ENCODE results near the gene COPZ2. TPM values are rescaled to one million over a fixed set of nuclear protein-coding genes. Genes with fewer than 3 reads are reported as not detected.
A peak's percentile ranks its signal among the peaks of the same experiment; 100 is the strongest.

The COPZ2 gene
- total RNA-seq, 6 experiments from 2014 or later: 18.9 to 26.6 (median 23.8) TPM

DNA sequence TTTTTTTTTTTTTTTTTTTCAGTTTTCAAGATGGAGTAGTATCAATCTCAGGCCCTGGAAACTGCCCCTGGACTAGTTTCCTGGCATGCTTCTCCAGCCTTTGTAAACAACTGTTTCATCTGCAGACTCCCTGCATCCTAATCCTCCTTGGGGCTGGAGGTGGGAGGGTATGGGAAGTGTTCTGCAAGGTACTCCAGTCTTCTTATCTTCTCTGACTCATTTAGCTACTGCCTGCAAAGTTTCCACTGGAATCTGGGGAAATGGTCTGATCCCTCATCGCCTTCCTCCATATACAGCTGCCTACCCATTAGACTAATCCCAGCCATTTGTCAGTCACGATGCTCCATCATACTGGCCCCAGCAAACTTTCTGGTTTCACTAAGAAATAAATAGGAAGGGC is 21.5 kb downstream of the COPZ2 start:
- Histone ChIP-seq H3K4me3 (no peak overlapping the region), H3K4me1 (peaks cover 0 to 11% (median 0%) of the 10 kb centered on the region in 4 donors), H3K36me3 (no peaks in the 10 kb centered on the region), H3K27ac (no peak overlapping the region), H3K9me3 (no peaks in the 10 kb centered on the region), H3K27me3 (peaks cover 0 to 10% of the 10 kb centered on the region in 2 donors)
- intact Hi-C loops (cut with DNase I): loop anchor here (10.0 kb wide), 1 partner anchor 171 kb away; the partner anchor contains the start of gene SCRN2 (in 2 of the 2)
- WGBS (ENCODE audit: insufficient coverage, low coverage, low lambda C conversion rate, missing lambda C conversion rate): 68% methylated on average over 2 of the region's 2 CpGs
- ATAC-seq: no peak
- no peak for DNase-seq
- TF ChIP-seq POLR2A (IDR thresholded peaks at IDR 0.05): no peak
- TF ChIP-seq, protein P1, sequence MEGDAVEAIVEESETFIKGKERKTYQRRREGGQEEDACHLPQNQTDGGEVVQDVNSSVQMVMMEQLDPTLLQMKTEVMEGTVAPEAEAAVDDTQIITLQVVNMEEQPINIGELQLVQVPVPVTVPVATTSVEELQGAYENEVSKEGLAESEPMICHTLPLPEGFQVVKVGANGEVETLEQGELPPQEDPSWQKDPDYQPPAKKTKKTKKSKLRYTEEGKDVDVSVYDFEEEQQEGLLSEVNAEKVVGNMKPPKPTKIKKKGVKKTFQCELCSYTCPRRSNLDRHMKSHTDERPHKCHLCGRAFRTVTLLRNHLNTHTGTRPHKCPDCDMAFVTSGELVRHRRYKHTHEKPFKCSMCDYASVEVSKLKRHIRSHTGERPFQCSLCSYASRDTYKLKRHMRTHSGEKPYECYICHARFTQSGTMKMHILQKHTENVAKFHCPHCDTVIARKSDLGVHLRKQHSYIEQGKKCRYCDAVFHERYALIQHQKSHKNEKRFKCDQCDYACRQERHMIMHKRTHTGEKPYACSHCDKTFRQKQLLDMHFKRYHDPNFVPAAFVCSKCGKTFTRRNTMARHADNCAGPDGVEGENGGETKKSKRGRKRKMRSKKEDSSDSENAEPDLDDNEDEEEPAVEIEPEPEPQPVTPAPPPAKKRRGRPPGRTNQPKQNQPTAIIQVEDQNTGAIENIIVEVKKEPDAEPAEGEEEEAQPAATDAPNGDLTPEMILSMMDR (IDR thresholded peaks at IDR 0.05): no peak

DNA sequence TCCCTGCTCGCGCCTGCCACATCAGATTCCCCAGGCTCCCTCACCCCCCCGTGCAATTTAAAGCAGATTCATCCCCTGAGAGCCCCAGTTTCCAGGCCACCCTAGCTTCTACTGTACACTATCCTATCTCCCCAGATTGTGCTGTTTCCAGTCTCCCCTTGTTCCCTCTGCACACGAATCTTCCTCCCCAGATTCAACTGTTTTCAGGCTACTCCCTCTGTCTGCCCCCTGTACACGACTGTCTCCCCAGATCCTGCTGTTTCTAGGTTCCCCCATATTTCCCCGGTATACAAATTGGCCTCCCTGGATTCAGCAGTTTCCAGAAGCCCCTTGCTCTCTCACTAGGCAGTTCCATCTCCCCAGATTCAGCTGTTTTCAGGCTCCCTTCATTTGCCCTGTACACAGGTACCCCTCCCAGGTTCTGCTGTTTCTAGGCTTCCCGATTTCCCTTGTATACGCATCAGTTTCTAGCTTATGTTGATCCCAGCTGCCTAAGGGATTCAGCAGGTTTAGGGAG is 22.9 kb downstream of the COPZ2 start:
- TF ChIP-seq POLR2A (IDR thresholded peaks at IDR 0.05): no peak
- TF ChIP-seq, protein P1 (IDR thresholded peaks at IDR 0.05): no peak
- DNase-seq (no peak), ATAC-seq (no peak)
- H3K9me3 ChIP-seq: no peaks in the 10 kb centered on the region
- H3K27ac ChIP-seq: no peak overlapping the region
- peaks cover 0 to 11% (median 0%) of the 10 kb centered on the region in 4 donors for H3K4me1 ChIP-seq
- H3K27me3 ChIP-seq: peaks cover 0 to 10% of the 10 kb centered on the region in 2 donors
- WGBS (ENCODE audit: insufficient coverage, low coverage, low lambda C conversion rate, missing lambda C conversion rate): 75% methylated on average over 8 of the region's 8 CpGs
- no peaks in the 10 kb centered on the region for H3K36me3 ChIP-seq
- H3K4me3 ChIP-seq: no peak overlapping the region
- intact Hi-C loops (cut with DNase I): loop anchor here (10.0 kb wide), 1 partner anchor 170 kb away; the partner anchor contains the start of gene SCRN2 (in 2 of the 2)

DNA sequence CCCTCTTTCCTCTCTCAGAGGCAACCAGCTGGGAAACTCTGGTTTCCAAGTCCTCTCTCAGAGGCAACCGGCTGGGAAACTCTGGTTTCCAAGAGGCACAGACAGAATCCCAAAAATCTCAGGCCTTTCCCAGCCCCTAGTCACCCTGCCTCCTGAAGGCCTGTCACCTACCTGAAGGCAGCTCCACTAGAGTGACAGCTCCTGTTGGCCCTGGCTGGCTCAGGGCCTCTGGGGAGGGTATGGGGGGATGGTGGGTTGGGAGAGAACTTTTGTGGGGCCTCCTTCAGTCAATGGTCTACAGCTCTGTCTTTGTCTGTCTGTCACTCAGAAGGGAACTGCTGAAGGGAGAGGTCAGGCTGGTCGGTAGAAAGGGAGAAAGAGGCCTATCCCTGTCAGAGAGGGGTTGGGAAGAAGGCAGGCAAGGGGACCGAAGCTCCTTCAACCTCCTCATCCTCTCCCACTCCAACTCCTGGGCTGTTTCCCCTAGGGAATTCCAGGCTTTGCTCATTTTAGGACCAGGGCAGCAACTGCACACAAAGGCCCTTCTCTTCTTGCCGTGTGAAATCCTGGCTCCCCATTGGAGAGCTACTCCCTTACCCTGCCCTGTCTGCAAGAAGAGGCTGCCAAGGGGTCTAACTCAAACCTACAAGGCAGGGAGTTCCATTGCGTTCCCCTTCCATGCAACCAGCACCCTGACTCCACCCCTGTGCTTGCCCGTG is 23.6 kb downstream of the COPZ2 start:
- intact Hi-C loops (cut with DNase I): loop anchor here (10.0 kb wide), 1 partner anchor 169 kb away; the partner anchor contains the start of gene SCRN2 (in 2 of the 2)
- ATAC-seq (no peak), DNase-seq (peak in 1 of 3 donors; percentile 15)
- WGBS (ENCODE audit: insufficient coverage, low coverage, low lambda C conversion rate, missing lambda C conversion rate): 93% methylated on average over 2 of the region's 6 CpGs
- no peaks in the 10 kb centered on the region for H3K36me3 ChIP-seq
- H3K4me1 ChIP-seq: peaks cover 0 to 11% (median 0%) of the 10 kb centered on the region in 4 donors
- H3K4me3 ChIP-seq: no peak overlapping the region
- no peak for TF ChIP-seq POLR2A (IDR thresholded peaks at IDR 0.05)
- TF ChIP-seq, protein P1 (IDR thresholded peaks at IDR 0.05): no peak
- peaks cover 0 to 10% of the 10 kb centered on the region in 2 donors for H3K27me3 ChIP-seq
- no peak overlapping the region for H3K27ac ChIP-seq
- no peaks in the 10 kb centered on the region for H3K9me3 ChIP-seq

DNA sequence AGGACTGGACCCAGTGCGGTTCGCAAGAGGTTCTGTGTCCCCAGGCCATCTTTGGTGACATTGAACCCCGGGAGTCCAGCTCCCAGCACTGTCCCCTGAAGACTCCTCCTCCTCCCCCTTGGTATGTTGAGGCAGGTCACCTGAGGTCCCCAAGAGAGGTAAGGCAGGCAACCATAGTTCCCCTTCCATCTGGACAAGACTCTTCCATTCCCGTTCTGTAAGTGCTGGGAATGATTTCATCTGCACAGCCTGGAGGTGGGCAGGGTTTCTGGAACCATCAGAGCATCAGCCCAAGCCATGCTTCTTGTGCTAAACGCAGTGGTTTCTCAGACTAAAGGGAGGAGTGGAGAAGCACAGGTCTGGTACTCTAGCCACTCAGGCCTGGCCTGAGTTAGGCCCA is 24.9 kb downstream of the COPZ2 start:
- no peak for ATAC-seq
- Histone ChIP-seq H3K4me3 (no peak overlapping the region), H3K4me1 (peaks cover 0 to 11% (median 0%) of the 10 kb centered on the region in 4 donors), H3K36me3 (no peaks in the 10 kb centered on the region), H3K27ac (no peak overlapping the region), H3K27me3 (peaks cover 0 to 10% of the 10 kb centered on the region in 2 donors), H3K9me3 (no peaks in the 10 kb centered on the region)
- DNase-seq: peak in 1 of 3 donors; percentile 5
- TF ChIP-seq POLR2A (IDR thresholded peaks at IDR 0.05): no peak
- TF ChIP-seq, protein P1 (IDR thresholded peaks at IDR 0.05): no peak
- intact Hi-C loops (cut with DNase I): loop anchor here (10.0 kb wide), 1 partner anchor 168 kb away; the partner anchor contains the start of gene SCRN2 (in 2 of the 2)
- 66% methylated on average over 2 of the region's 5 CpGs for WGBS (ENCODE audit: insufficient coverage, low coverage, low lambda C conversion rate, missing lambda C conversion rate)
